PC-9 (cell line): ENCODE data around the gene MORF4L1. TPM values are rescaled to one million over a fixed set of nuclear protein-coding genes. Genes with fewer than 3 reads are reported as not detected.

Experiments used
- BruUV-seq: library from RNA; stranded (reverse); fragments of 400-500 nt; replicated peaks from 2 replicates; lab custom pipeline; 2021; lab: Mats Ljungman, UMichigan
- CTCF ChIA-PET: fragments of 300-600 bp; sonication (Branson Sonifier 250); formaldehyde crosslinking; loops from one replicate; lab custom pipeline; 2022; ENCODE audit warnings: antibody characterized with exemption; lab: Charles Lee
- POLR2A ChIA-PET: fragments of 300-600 bp; sonication (Branson Sonifier 250); formaldehyde crosslinking; loops from one replicate; lab custom pipeline; 2022; ENCODE audit warnings: antibody characterized with exemption; ENCODE audit not compliant: unreplicated experiment; lab: Charles Lee
- DNase-seq, 2 experiments: peaks; one replicate each; pipeline versions ENCODE4 v3.0.0 to v3.0.0-alpha.2; 2015 to 2022; ENCODE audit warnings: mixed read lengths in 1 of 2
- H2AFZ ChIP-seq: fragments of 200-600 bp; sonication (generic); 2 replicates; pipeline ENCODE4 v1.8.1; 2017; ENCODE audit warnings: antibody characterized with exemption
- H3F3A ChIP-seq: fragments of 200-600 bp; sonication (generic); 2 replicates; pipeline ENCODE4 v1.8.1; 2017; ENCODE audit warnings: antibody characterized with exemption, mild to moderate bottlenecking, low read depth; ENCODE audit not compliant: insufficient read depth
- H3K27ac ChIP-seq: fragments of 200-600 bp; sonication (generic); 2 replicates; pipeline ENCODE4 v1.6.1; 2016; ENCODE audit warnings: mixed run types
- H3K27me3 ChIP-seq: fragments of 200-600 bp; sonication (generic); 2 replicates; pipeline ENCODE4 v1.6.1; 2016; ENCODE audit warnings: low read depth, mixed run types; ENCODE audit not compliant: insufficient read depth
- H3K36me3 ChIP-seq: fragments of 200-600 bp; sonication (generic); 2 replicates; pipeline ENCODE4 v1.6.1; 2016; ENCODE audit warnings: low read depth, mixed run types
- H3K4me1 ChIP-seq: fragments of 200-600 bp; sonication (generic); replicated peaks from 2 replicates; pipeline ENCODE4 v1.6.1; 2016; ENCODE audit warnings: mixed run types; ENCODE audit not compliant: insufficient read depth
- H3K4me2 ChIP-seq: fragments of 200-600 bp; sonication (generic); 2 replicates; pipeline ENCODE4 v1.6.1; 2017; ENCODE audit warnings: mixed run types
- H3K4me3 ChIP-seq: fragments of 200-600 bp; sonication (generic); 2 replicates; pipeline ENCODE4 v1.6.1; 2016; ENCODE audit warnings: mixed run types
- H3K79me2 ChIP-seq: fragments of 200-600 bp; sonication (generic); 2 replicates; pipeline ENCODE4 v1.6.1; 2017; ENCODE audit warnings: low read depth, mixed run types
- H3K9me2 ChIP-seq: fragments of 200-600 bp; sonication (generic); 2 replicates; pipeline ENCODE4 v1.8.1; 2017; ENCODE audit warnings: mild to moderate bottlenecking; ENCODE audit not compliant: insufficient read depth
- H3K9me3 ChIP-seq: fragments of 200-600 bp; sonication (generic); 2 replicates; pipeline ENCODE4 v1.8.1; 2016; ENCODE audit warnings: low read depth; ENCODE audit not compliant: insufficient read depth
- H4K20me1 ChIP-seq: fragments of 200-600 bp; sonication (generic); 2 replicates; pipeline ENCODE4 v1.8.1; 2017; ENCODE audit not compliant: insufficient read depth
- CTCF ChIP-seq: fragments of 200-600 bp; sonication (generic); conservative IDR thresholded peaks from 2 replicates; pipeline ENCODE4 v1.6.1; 2017; ENCODE audit warnings: mixed run types, antibody characterized with exemption, mild to moderate bottlenecking, moderate library complexity
- EZH2 ChIP-seq: fragments of 200-600 bp; sonication (generic); IDR thresholded peaks from 2 replicates; pipeline ENCODE4 v1.8.0; 2017; ENCODE audit warnings: antibody characterized with exemption, low read depth
- intact Hi-C: fragments of 100-400 bp; cut with micrococcal nuclease; formaldehyde crosslinking; loops from one replicate; pipeline ENCODE4 v1.10.0; 2022; ENCODE audit not compliant: unreplicated experiment
- total RNA-seq: library from RNA; stranded (reverse); gene quantifications from 2 replicates; pipeline ENCODE4 v1.2.3, GENCODE V29; 2021

Gene MORF4L1
- total RNA-seq, 1 experiment from 2014 or later: 282 TPM

- no peak for DNase-seq
- no TSS peak for BruUV-seq
- Histone ChIP-seq H3K9me3 (no peaks in the 10 kb centered on the region), H3F3A (peaks cover 26% of the 10 kb centered on the region; the same call in 1 of the 2 replicates), H2AFZ (no peak overlapping the region), H3K79me2 (0 out of 2 replicates have a peak, but pooled peaks cover 3% of the 10 kb centered on the region), H3K4me2 (no peak overlapping the region), H4K20me1 (no peaks in the 10 kb centered on the region), H3K27me3 (no peaks in the 10 kb centered on the region), H3K27ac (no peak overlapping the region), H3K4me1 (no peaks in the 10 kb centered on the region; the same call in 1 of the 2 replicates), H3K36me3 (peaks cover 16% of the 10 kb centered on the region), H3K4me3 (no peak overlapping the region), H3K9me2 (no peaks in the 10 kb centered on the region)
- intact Hi-C loops: no loop called here
- CTCF ChIA-PET: no interaction called here
- POLR2A ChIA-PET: no interaction called here
- TF ChIP-seq CTCF (no peak), EZH2 (no peak)
Measured at GRCh38 chr15:78915341-78916087, 42.8 kb downstream of the MORF4L1 start.

GRCh38 chr15:78916088-78916487 is 43.4 kb downstream of the MORF4L1 start:
- H2AFZ ChIP-seq: no peak overlapping the region
- no TSS peak for BruUV-seq
- no peaks in the 10 kb centered on the region for H3K27me3 ChIP-seq
- TF ChIP-seq EZH2 (no peak), CTCF (no peak)
- POLR2A ChIA-PET: no interaction called here
- 0 out of 2 replicates have a peak, but pooled peaks cover 3% of the 10 kb centered on the region for H3K79me2 ChIP-seq
- peaks cover 16% of the 10 kb centered on the region for H3K36me3 ChIP-seq
- intact Hi-C loops: no loop called here
- no peaks in the 10 kb centered on the region for H4K20me1 ChIP-seq
- DNase-seq: no peak
- H3K9me3 ChIP-seq: no peaks in the 10 kb centered on the region
- H3K4me3 ChIP-seq: no peak overlapping the region
- CTCF ChIA-PET: no interaction called here
- H3K4me1 ChIP-seq: no peaks in the 10 kb centered on the region; the same call in 1 of the 2 replicates
- no peaks in the 10 kb centered on the region for H3K9me2 ChIP-seq
- H3K27ac ChIP-seq: no peak overlapping the region
- no peak overlapping the region for H3K4me2 ChIP-seq
- H3F3A ChIP-seq: peaks cover 26% of the 10 kb centered on the region; the same call in 1 of the 2 replicates

- Histone ChIP-seq H3K4me3 (no peak overlapping the region), H3K36me3 (peaks cover 7% of the 10 kb centered on the region), H3K27me3 (no peaks in the 10 kb centered on the region), H3F3A (peaks cover 22% of the 10 kb centered on the region; the same call in 1 of the 2 replicates), H3K9me2 (no peaks in the 10 kb centered on the region), H2AFZ (no peak overlapping the region), H3K4me2 (no peak overlapping the region), H3K27ac (no peak overlapping the region), H3K4me1 (no peaks in the 10 kb centered on the region; the same call in 1 of the 2 replicates), H3K79me2 (0 out of 2 replicates have a peak, but pooled peaks cover under 1% of the 10 kb centered on the region), H3K9me3 (no peaks in the 10 kb centered on the region), H4K20me1 (no peaks in the 10 kb centered on the region)
- DNase-seq: no peak
- no peak for TF ChIP-seq CTCF
- TF ChIP-seq EZH2: no peak
- POLR2A ChIA-PET: no interaction called here
- intact Hi-C loops: no loop called here
- CTCF ChIA-PET: no interaction called here
- BruUV-seq: no TSS peak
Measured at GRCh38 chr15:78917888-78918287, 45.2 kb downstream of the MORF4L1 start.
